ENCODE results near the gene MTRFR. TPM values are rescaled to one million over a fixed set of nuclear protein-coding genes. Genes with fewer than 3 reads are reported as not detected.
"Not testable (repeated sequence)": the region's sequence is repeated elsewhere in the genome, so short reads cannot be mapped to it uniquely, and the experiment has no call there.

Gene MTRFR
- total RNA-seq, result 14.3 and 18.0 TPM in 2 replicates
- long read RNA-seq, transcript C12orf65-201 (3 exons, 2,073 nt), result major isoform, 17 of 29 reads
- long read RNA-seq, partial matches to known transcripts, result 0 of 29 reads
- long read RNA-seq, other reads (novel, unspliced or antisense), result 7 of 29 reads

DNA sequence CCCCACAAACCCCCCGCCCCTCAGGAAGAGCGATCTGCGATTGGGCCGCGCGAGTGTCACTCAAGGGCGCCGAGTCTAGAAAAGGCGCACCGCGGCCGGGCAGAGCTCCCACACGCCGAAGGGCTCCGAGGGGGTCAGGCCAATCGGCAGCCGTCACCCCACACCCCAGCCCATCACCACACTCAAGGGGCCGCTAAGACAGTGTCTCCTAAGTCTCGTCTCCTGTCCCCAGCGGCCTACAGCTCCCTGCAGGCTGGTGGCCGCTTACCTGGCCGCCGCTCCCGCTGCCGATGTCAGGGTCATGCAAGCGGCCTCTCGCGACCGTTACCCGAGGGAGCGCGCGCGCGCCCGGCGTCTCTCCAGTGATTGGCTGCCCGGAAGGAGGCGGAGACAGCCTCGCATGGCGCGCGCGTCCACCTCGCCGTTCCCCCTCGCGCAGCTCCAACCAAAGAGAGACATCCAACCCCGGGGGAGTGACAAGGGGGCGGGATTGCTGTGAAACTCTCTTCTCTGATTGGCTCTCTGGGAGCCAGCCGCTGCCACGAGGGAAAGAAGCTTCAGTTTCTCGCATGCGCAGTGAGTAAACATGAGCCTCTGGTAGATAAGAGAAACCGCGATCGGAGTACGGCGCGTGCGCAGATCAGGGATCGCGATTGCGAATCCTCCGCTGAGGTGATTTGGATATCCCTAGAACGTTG, at the start of gene MTRFR, which contains the start of gene MPHOSPH9:
Gene MTRFR (plus strand): TSS at position 630 of the 698 bp plus-strand sequence. CDS start 20,239 bp downstream, outside the sequence.
Gene MPHOSPH9 (minus strand): TSS at position 335 of the 698 bp plus-strand sequence. CDS start 2,777 bp downstream, outside the sequence.
- Mint-ChIP-seq H3K4me1 (ENCODE audit: unreplicated experiment) (peaks cover 34% of the 10 kb centered on the region), H3K27me3 (ENCODE audit: unreplicated experiment) (no peaks in the 10 kb centered on the region), H3K4me3 (ENCODE audit: unreplicated experiment) (peak within 1 kb of the TSS; percentile 95), H3K36me3 (ENCODE audit: unreplicated experiment) (peaks cover 2% of the 10 kb centered on the region), H3K9me3 (ENCODE audit: unreplicated experiment) (no peaks in the 10 kb centered on the region), H3K27ac (ENCODE audit: unreplicated experiment) (peak within 1 kb of the TSS; percentile 89)
- DNase-seq (ENCODE audit: extremely low spot score, unreplicated experiment), result peak; percentile 100
- TF ChIP-seq CTCF (IDR thresholded peaks at IDR 0.05), result no peak

GRCh38 chr12:123187637-123188036, 45.6 kb upstream of the MTRFR start:
- no peak for TF ChIP-seq CTCF (IDR thresholded peaks at IDR 0.05)
- Mint-ChIP-seq H3K9me3 (ENCODE audit: unreplicated experiment) (no peaks in the 10 kb centered on the region), H3K27me3 (ENCODE audit: unreplicated experiment) (no peaks in the 10 kb centered on the region), H3K4me1 (ENCODE audit: unreplicated experiment) (no peaks in the 10 kb centered on the region), H3K4me3 (ENCODE audit: unreplicated experiment) (no peak overlapping the region), H3K36me3 (ENCODE audit: unreplicated experiment) (peaks cover 21% of the 10 kb centered on the region), H3K27ac (ENCODE audit: unreplicated experiment) (no peak overlapping the region)
- DNase-seq (ENCODE audit: extremely low spot score, unreplicated experiment), result no peak

DNA sequence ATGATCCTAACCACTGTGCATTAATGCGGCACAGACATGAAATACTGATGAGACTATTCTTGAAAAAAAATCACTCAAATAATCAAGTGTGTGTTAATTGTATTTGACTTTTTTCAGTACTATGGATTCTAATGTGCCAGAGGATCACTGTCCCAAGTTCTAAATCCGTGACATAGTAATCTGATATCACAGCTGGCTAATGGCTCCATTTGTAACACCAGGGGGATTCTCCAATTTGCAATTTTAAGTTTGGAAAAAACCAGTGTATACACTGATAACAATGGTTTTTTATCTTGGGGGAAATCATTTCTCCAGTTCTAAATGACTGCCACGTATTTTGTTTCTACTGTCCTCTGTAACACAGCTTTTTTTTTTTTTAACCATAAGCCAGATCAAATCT, 33.3 kb upstream of the MTRFR start:
- no peak for DNase-seq (ENCODE audit: extremely low spot score, unreplicated experiment)
- peaks cover 36% of the 10 kb centered on the region for H3K36me3 Mint-ChIP-seq (ENCODE audit: unreplicated experiment)
- H3K4me1 Mint-ChIP-seq (ENCODE audit: unreplicated experiment), result no peaks in the 10 kb centered on the region
- H3K27me3 Mint-ChIP-seq (ENCODE audit: unreplicated experiment), result no peaks in the 10 kb centered on the region
- H3K4me3 Mint-ChIP-seq (ENCODE audit: unreplicated experiment), result no peak overlapping the region
- H3K27ac Mint-ChIP-seq (ENCODE audit: unreplicated experiment), result no peak overlapping the region
- no peak for TF ChIP-seq CTCF (IDR thresholded peaks at IDR 0.05)
- no peaks in the 10 kb centered on the region for H3K9me3 Mint-ChIP-seq (ENCODE audit: unreplicated experiment)

- no peaks in the 10 kb centered on the region for H3K27me3 Mint-ChIP-seq (ENCODE audit: unreplicated experiment)
- DNase-seq (ENCODE audit: extremely low spot score, unreplicated experiment), result no peak
- no peak for TF ChIP-seq CTCF (IDR thresholded peaks at IDR 0.05)
- H3K4me1 Mint-ChIP-seq (ENCODE audit: unreplicated experiment), result no peaks in the 10 kb centered on the region
- H3K27ac Mint-ChIP-seq (ENCODE audit: unreplicated experiment), result no peak overlapping the region
- H3K4me3 Mint-ChIP-seq (ENCODE audit: unreplicated experiment), result no peak overlapping the region
- H3K9me3 Mint-ChIP-seq (ENCODE audit: unreplicated experiment), result no peaks in the 10 kb centered on the region
- peaks cover 36% of the 10 kb centered on the region for H3K36me3 Mint-ChIP-seq (ENCODE audit: unreplicated experiment)
Observed at GRCh38 chr12:123200414-123200813, 32.8 kb upstream of the MTRFR start.

DNA sequence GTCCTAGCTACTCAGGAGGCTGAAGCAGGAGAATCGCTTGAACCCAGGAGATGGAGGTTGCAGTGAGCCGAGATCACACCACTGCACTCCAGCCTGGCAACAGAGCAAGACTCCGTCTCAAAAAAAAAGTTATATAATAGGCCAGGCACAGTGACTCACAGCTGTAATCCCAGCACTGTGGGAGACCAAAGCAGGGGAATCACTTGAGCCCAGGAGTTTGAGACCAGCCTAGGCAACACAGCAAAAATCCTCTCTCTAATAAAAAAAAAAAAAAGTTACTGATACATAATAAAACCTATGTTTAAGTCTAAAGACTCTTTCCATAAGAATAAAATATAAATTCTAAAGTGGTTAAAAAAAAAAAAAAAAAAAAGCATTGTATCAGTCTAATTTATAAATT, 26.4 kb upstream of the MTRFR start:
- not testable (repeated sequence) for H3K4me1 Mint-ChIP-seq (ENCODE audit: unreplicated experiment); H3K9me3 Mint-ChIP-seq (ENCODE audit: unreplicated experiment); DNase-seq (ENCODE audit: extremely low spot score, unreplicated experiment); H3K27ac Mint-ChIP-seq (ENCODE audit: unreplicated experiment); H3K27me3 Mint-ChIP-seq (ENCODE audit: unreplicated experiment); H3K4me3 Mint-ChIP-seq (ENCODE audit: unreplicated experiment)
- peaks cover 36% of the 10 kb centered on the region for H3K36me3 Mint-ChIP-seq (ENCODE audit: unreplicated experiment)

DNA sequence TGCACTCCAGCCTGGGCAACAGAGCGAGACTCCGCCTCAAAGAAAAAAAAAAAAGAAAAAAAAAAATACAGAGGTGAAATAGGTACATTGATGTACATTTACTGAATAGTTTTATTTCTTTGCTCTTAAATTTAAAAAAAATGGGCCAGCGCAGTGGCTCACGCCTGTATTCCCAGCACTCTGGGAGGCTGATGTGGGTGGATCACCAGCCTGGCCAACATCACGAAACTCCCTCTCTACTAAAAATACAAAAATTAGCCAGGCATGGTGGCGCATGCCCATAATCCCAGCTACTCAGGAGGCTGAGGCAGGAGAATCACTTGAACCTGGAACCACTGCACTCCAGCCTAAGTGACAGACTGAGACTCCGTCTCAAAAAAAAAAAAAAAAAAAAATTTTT, 25.4 kb upstream of the MTRFR start:
- H3K9me3 Mint-ChIP-seq (ENCODE audit: unreplicated experiment), result not testable (repeated sequence)

More for the DNA sequence above, 25.4 kb upstream of the MTRFR start:
- not testable (repeated sequence) for DNase-seq (ENCODE audit: extremely low spot score, unreplicated experiment); H3K27ac Mint-ChIP-seq (ENCODE audit: unreplicated experiment); H3K27me3 Mint-ChIP-seq (ENCODE audit: unreplicated experiment); H3K4me3 Mint-ChIP-seq (ENCODE audit: unreplicated experiment); H3K4me1 Mint-ChIP-seq (ENCODE audit: unreplicated experiment)
- peaks cover 30% of the 10 kb centered on the region for H3K36me3 Mint-ChIP-seq (ENCODE audit: unreplicated experiment)

Data from osteocyte (in vitro differentiated cells).